KMS-11 (cell line): ENCODE measurements around the gene DAPP1.

Source experiments
- H2AFZ ChIP-seq: fragments of 200-600 bp; sonication (generic); 2 replicates; pipeline ENCODE4 v1.6.1; 2016; ENCODE audit warnings: antibody characterized with exemption, mixed run types, low read depth
- H3K27ac ChIP-seq: fragments of 200-600 bp; sonication (generic); 2 replicates; pipeline ENCODE4 v1.6.1; 2016; ENCODE audit warnings: mild to moderate bottlenecking, mixed run types
- H3K27me3 ChIP-seq: fragments of 200-600 bp; sonication (generic); 2 replicates; pipeline ENCODE4 v1.6.1; 2017; ENCODE audit warnings: mild to moderate bottlenecking, low read depth, mixed run types, moderate library complexity; ENCODE audit not compliant: insufficient read depth
- H3K36me3 ChIP-seq: fragments of 200-600 bp; sonication (generic); 2 replicates; pipeline ENCODE4 v1.6.1; 2017; ENCODE audit warnings: mild to moderate bottlenecking, mixed run types; ENCODE audit not compliant: insufficient read depth
- H3K4me1 ChIP-seq: fragments of 200-600 bp; sonication (generic); 2 replicates; pipeline ENCODE4 v1.6.1; 2016; ENCODE audit warnings: mild to moderate bottlenecking, low read depth, mixed run types; ENCODE audit not compliant: poor library complexity, severe bottlenecking
- H3K4me2 ChIP-seq: fragments of 200-600 bp; sonication (generic); 2 replicates; pipeline ENCODE4 v1.7.0; 2016; ENCODE audit warnings: mild to moderate bottlenecking, mixed run types
- H3K4me3 ChIP-seq: fragments of 200-600 bp; sonication (generic); IDR thresholded peaks from 2 replicates; pipeline ENCODE4 v1.6.1; 2017; ENCODE audit warnings: low read depth, low read length, mixed read lengths; ENCODE audit not compliant: insufficient read depth
- H3K79me2 ChIP-seq: fragments of 200-600 bp; sonication (generic); 2 replicates; pipeline ENCODE4 v1.6.1; 2016; ENCODE audit warnings: low read depth, mixed run types; ENCODE audit not compliant: insufficient read depth
- H3K9ac ChIP-seq: fragments of 200-600 bp; sonication (generic); 2 replicates; pipeline ENCODE4 v1.6.1; 2016; ENCODE audit warnings: mild to moderate bottlenecking, mixed run types
- H4K20me1 ChIP-seq: fragments of 200-600 bp; sonication (generic); 2 replicates; pipeline ENCODE4 v1.6.1; 2016; ENCODE audit warnings: mild to moderate bottlenecking, mixed run types; ENCODE audit not compliant: insufficient read depth
- TF ChIP-seq, protein P1 (sequence below): fragments of 200-600 bp; sonication (generic); conservative IDR thresholded peaks from 2 replicates; pipeline ENCODE4 v1.6.1; 2017; ENCODE audit warnings: low read depth, mild to moderate bottlenecking, antibody characterized with exemption, low read length, moderate library complexity, mixed read lengths

Gene DAPP1

DNA sequence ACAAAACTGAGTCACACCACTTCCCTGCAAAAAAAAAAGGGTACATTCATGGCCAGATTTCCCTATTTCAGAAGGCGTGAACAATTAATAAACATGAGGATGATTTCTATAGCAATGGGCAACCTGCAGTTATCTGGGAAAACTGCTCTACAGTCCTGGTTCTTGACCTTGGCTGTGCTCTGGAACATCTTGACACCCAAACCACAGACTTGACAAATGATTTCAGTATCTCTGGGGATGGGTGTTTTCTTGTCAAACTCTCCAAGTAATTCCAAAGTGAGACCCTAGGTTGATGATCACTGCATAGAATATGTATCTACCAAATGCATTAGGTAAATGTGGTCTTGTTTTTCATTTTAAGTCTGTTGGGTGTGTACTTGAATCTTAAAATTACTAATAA lies 2.0 kb downstream of the DAPP1 start:
- Histone ChIP-seq H3K4me1 (no peaks in the 10 kb centered on the region), H3K79me2 (no peaks in the 10 kb centered on the region), H3K27ac (no peak overlapping the region), H3K4me2 (no peak overlapping the region), H3K27me3 (no peaks in the 10 kb centered on the region), H2AFZ (no peak overlapping the region), H3K9ac (no peak overlapping the region), H3K4me3 (no peak overlapping the region), H4K20me1 (no peaks in the 10 kb centered on the region), H3K36me3 (no peaks in the 10 kb centered on the region)
- TF ChIP-seq, protein P1, sequence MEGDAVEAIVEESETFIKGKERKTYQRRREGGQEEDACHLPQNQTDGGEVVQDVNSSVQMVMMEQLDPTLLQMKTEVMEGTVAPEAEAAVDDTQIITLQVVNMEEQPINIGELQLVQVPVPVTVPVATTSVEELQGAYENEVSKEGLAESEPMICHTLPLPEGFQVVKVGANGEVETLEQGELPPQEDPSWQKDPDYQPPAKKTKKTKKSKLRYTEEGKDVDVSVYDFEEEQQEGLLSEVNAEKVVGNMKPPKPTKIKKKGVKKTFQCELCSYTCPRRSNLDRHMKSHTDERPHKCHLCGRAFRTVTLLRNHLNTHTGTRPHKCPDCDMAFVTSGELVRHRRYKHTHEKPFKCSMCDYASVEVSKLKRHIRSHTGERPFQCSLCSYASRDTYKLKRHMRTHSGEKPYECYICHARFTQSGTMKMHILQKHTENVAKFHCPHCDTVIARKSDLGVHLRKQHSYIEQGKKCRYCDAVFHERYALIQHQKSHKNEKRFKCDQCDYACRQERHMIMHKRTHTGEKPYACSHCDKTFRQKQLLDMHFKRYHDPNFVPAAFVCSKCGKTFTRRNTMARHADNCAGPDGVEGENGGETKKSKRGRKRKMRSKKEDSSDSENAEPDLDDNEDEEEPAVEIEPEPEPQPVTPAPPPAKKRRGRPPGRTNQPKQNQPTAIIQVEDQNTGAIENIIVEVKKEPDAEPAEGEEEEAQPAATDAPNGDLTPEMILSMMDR, result no peak

DNA sequence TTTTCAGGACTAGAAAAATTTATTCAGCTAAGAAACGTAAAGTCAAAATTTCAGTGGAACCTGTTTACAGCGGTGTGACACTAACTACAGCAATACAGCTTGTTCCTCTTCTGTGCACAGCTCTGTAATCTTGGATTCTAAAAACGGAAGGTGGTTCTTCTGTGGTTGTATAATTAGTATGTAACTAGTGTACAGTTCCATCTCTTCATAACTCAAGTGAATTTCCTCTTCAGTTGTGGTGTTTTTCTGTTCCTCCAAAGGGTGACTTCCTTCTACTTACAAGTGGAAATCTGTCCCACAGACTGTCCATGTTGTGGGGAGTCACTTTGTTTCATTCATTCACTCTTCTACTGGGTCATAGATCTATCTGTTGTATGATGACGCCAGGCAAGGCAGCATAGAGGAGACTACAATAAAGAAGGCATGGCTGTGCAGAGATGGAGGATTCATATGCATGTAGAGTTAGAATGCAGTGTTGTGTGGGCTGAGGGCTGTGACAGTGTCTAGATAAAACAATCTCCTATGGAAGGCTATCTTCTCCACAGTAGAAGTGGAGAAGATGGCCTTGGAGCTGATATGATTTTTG lies 5.4 kb downstream of the DAPP1 start:
- no peak overlapping the region for H3K4me2 ChIP-seq
- no peaks in the 10 kb centered on the region for H3K27me3 ChIP-seq
- H4K20me1 ChIP-seq, result no peaks in the 10 kb centered on the region
- H2AFZ ChIP-seq, result no peak overlapping the region
- H3K4me1 ChIP-seq, result no peaks in the 10 kb centered on the region
- no peak overlapping the region for H3K27ac ChIP-seq
- H3K36me3 ChIP-seq, result no peaks in the 10 kb centered on the region
- no peaks in the 10 kb centered on the region for H3K79me2 ChIP-seq
- no peak overlapping the region for H3K9ac ChIP-seq
- TF ChIP-seq, protein P1, result no peak
- H3K4me3 ChIP-seq, result no peak overlapping the region

DNA sequence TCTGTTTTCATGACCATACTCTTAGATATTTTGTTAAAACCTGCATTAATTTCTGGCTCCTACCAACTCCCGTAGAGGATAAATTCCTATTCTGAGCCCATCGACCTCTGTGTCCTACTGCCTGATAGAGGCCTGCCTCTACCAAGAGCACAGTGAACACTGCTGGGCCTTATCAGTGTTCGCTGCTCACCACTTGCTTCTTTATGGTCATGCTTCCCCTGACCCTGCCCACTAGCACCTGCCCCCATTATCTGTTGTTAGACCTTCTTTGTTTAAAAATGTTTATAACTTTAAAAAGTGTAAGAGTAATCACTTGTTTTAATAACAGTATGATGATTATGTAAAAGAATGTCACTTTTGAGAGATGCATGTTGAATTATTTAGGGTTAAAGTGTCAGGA lies 6.1 kb downstream of the DAPP1 start:
- Histone ChIP-seq H3K4me1 (no peaks in the 10 kb centered on the region), H3K4me2 (no peak overlapping the region), H3K9ac (no peak overlapping the region), H3K36me3 (no peaks in the 10 kb centered on the region), H2AFZ (no peak overlapping the region), H3K79me2 (no peaks in the 10 kb centered on the region), H3K27ac (no peak overlapping the region), H3K27me3 (no peaks in the 10 kb centered on the region), H3K4me3 (no peak overlapping the region), H4K20me1 (no peaks in the 10 kb centered on the region)
- TF ChIP-seq, protein P1, result no peak

DNA sequence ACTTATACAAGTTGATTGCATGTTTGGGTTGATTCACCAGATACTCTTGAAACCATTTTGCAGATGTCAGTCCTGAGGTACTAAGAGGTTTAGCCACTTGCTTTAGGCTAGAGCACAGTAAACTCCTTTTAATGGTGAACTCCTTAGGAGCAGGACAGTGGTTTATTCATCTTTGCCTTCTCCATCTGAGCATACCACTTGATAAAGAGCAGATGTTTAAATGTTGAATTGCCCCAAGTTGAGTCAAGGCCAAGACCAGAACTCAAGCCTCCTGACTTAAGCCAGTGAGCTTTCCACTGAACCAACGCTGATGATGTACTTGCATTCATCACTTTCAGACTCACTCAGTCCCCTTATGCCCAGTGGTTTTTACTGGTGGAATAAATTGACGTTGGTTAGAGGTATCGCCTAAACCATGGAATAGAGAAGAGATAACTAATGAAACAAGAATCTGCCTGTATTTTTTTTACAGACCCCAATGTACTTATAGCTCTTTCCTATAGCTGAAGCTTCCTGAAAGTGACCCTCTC lies 7.5 kb downstream of the DAPP1 start:
- no peak overlapping the region for H3K9ac ChIP-seq
- H2AFZ ChIP-seq, result no peak overlapping the region
- no peaks in the 10 kb centered on the region for H3K79me2 ChIP-seq
- no peak overlapping the region for H3K27ac ChIP-seq
- no peaks in the 10 kb centered on the region for H3K36me3 ChIP-seq
- TF ChIP-seq, protein P1, result no peak
- H4K20me1 ChIP-seq, result no peaks in the 10 kb centered on the region
- no peaks in the 10 kb centered on the region for H3K4me1 ChIP-seq
- H3K4me2 ChIP-seq, result no peak overlapping the region
- H3K4me3 ChIP-seq, result no peak overlapping the region
- no peaks in the 10 kb centered on the region for H3K27me3 ChIP-seq
